Neural cell (in vitro differentiated cells): Measurements from ENCODE around the gene NECAB3. TPM values are rescaled to one million over a fixed set of nuclear protein-coding genes. Genes with fewer than 3 reads are reported as not detected.

ENCODE experiments used
- H2AFZ ChIP-seq: fragments of 200-600, 300-800 bp; sonication (generic), shearing (Covaris generic); 2 replicates; pipeline ENCODE4 v1.6.0; 2014; ENCODE audit warnings: low read depth, mild to moderate bottlenecking, antibody characterized with exemption, low read length, moderate library complexity
- H3F3A ChIP-seq: fragments of 200-600 bp; shearing (Covaris generic); 2 replicates; pipeline ENCODE4 v1.6.1; 2016; ENCODE audit warnings: mild to moderate bottlenecking, moderate library complexity, mixed read lengths, antibody characterized with exemption, low read length; ENCODE audit not compliant: insufficient read depth, poor library complexity, severe bottlenecking
- H3K27ac ChIP-seq: fragments of 200-600, 300-800 bp; sonication (generic), shearing (Covaris generic); 2 replicates; pipeline ENCODE4 v1.5.1; 2014; ENCODE audit warnings: mild to moderate bottlenecking, low read length, moderate library complexity
- H3K27me3 ChIP-seq: fragments of 300-800, 200-600 bp; sonication (generic), shearing (Covaris generic); 2 replicates; pipeline ENCODE4 v1.6.0; 2014; ENCODE audit warnings: mild to moderate bottlenecking, low read depth, low read length, moderate library complexity; ENCODE audit not compliant: insufficient read depth
- H3K36me3 ChIP-seq: fragments of 300-800, 200-600 bp; sonication (generic), shearing (Covaris generic); 2 replicates; pipeline ENCODE4 v1.5.1; 2014; ENCODE audit warnings: mild to moderate bottlenecking, antibody characterized with exemption, low read length, moderate library complexity; ENCODE audit not compliant: insufficient read depth
- H3K4me2 ChIP-seq: fragments of 300-800, 200-600 bp; sonication (generic), shearing (Covaris generic); 2 replicates; pipeline ENCODE4 v1.6.0; 2014; ENCODE audit warnings: mild to moderate bottlenecking, low read length
- H3K4me3 ChIP-seq: fragments of 300-800, 200-600 bp; sonication (generic), shearing (Covaris generic); 2 replicates; pipeline ENCODE4 v1.5.1; 2014; ENCODE audit warnings: mild to moderate bottlenecking, low read length, moderate library complexity
- H3K79me2 ChIP-seq: fragments of 200-600 bp; shearing (Covaris generic); replicated peaks from 2 replicates; pipeline ENCODE4 v1.6.0; 2014; ENCODE audit warnings: mild to moderate bottlenecking, low read length, moderate library complexity; ENCODE audit not compliant: insufficient read depth
- H3K9ac ChIP-seq: fragments of 300-800, 200-600 bp; sonication (generic), shearing (Covaris generic); 2 replicates; pipeline ENCODE4 v1.6.1; 2016; ENCODE audit warnings: mild to moderate bottlenecking, low read length, mixed read lengths
- H3K9me2 ChIP-seq: fragments of 200-600 bp; shearing (Covaris generic); 2 replicates; pipeline ENCODE4 v1.6.1; 2016; ENCODE audit warnings: mild to moderate bottlenecking, low read length, mixed read lengths; ENCODE audit not compliant: insufficient read depth
- H3K9me3 ChIP-seq: fragments of 200-600, 300-800 bp; sonication (generic), shearing (Covaris generic); 2 replicates; pipeline ENCODE4 v1.6.1; 2016; ENCODE audit warnings: mild to moderate bottlenecking, mixed run types, low read length, moderate library complexity, mixed read lengths
- H4K20me1 ChIP-seq: fragments of 200-600 bp; shearing (Covaris generic); 2 replicates; pipeline ENCODE4 v1.6.1; 2016; ENCODE audit warnings: mild to moderate bottlenecking, mixed run types; ENCODE audit not compliant: insufficient read depth
- EP300 ChIP-seq: fragments of 450-650 bp; conservative IDR thresholded peaks from 2 replicates; pipeline ENCODE4 v1.6.1; 2014; ENCODE audit warnings: antibody characterized with exemption, mild to moderate bottlenecking, moderate library complexity; ENCODE audit not compliant: poor library complexity, severe bottlenecking
- EZH2 ChIP-seq: fragments of 200-600, 300-800 bp; shearing (Covaris generic), sonication (generic); IDR thresholded peaks from 2 replicates; pipeline ENCODE4 v1.6.1; 2014; ENCODE audit warnings: antibody characterized with exemption, low read length, borderline replicate concordance, mild to moderate bottlenecking; ENCODE audit not compliant: insufficient read depth, poor library complexity, severe bottlenecking
- MXI1 ChIP-seq: fragments of 450-650 bp; conservative IDR thresholded peaks from 2 replicates; pipeline ENCODE4 v1.6.1; 2014; ENCODE audit warnings: antibody characterized with exemption, mild to moderate bottlenecking; ENCODE audit not compliant: poor library complexity, severe bottlenecking
- POLR2AphosphoS5 ChIP-seq: IDR thresholded peaks from 2 replicates; pipeline ENCODE4 v1.6.1; 2012
- RAD21 ChIP-seq: fragments of 450-650 bp; conservative IDR thresholded peaks from 2 replicates; pipeline ENCODE4 v1.6.1; 2014; ENCODE audit warnings: antibody characterized with exemption, mild to moderate bottlenecking, moderate library complexity
- SMC3 ChIP-seq: fragments of 450-650 bp; conservative IDR thresholded peaks from 2 replicates; pipeline ENCODE4 v1.6.1; 2014; ENCODE audit warnings: antibody characterized with exemption, mild to moderate bottlenecking, moderate library complexity; ENCODE audit not compliant: poor library complexity
- TAF1 ChIP-seq: IDR thresholded peaks from 2 replicates; pipeline ENCODE4 v1.6.1; 2012; ENCODE audit warnings: low read depth
- polyA plus RNA-seq: library from polyadenylated mRNA; depleted of rRNA; stranded (reverse); fragments of >200 nt; gene quantifications from 2 replicates; pipeline ENCODE4 v1.2.3, GENCODE V29; 2014
- TF ChIP-seq, protein P1 (sequence below): fragments of 450-650 bp; IDR thresholded peaks from 2 replicates; pipeline ENCODE4 v1.5.1; 2014; ENCODE audit warnings: antibody characterized with exemption, mild to moderate bottlenecking, moderate library complexity; ENCODE audit not compliant: poor library complexity, severe bottlenecking
- TF ChIP-seq, protein P2 (sequence below): IDR thresholded peaks from 2 replicates; pipeline ENCODE4 v1.6.1; 2012; ENCODE audit warnings: borderline replicate concordance

NECAB3 gene
- polyA plus RNA-seq, 1 donor from 2014 or later, result 21.4 TPM

DNA sequence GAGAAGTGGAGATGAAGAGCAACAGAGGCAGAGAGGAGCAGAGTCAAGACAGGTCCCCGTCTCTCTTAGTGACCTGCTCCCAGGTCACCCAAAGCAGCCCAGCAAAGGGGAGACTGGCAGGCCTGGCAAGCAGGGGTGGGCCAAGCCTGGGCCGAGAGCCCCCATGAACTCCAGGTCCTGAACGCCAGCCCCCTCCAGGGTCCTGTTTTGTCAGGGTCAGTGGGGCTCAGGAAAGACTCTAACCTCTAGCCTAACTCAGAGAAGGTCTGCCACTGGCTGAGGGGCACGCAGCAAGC, 1.2 kb downstream of the NECAB3 start:
- Histone ChIP-seq H2AFZ (no peak overlapping the region), H3K9me3 (no peaks in the 10 kb centered on the region), H4K20me1 (no peaks in the 10 kb centered on the region), H3F3A (peaks cover 4% of the 10 kb centered on the region), H3K36me3 (no peaks in the 10 kb centered on the region), H3K27ac (no peak overlapping the region), H3K4me3 (peak overlapping the region; percentile 66), H3K9ac (no peak overlapping the region), H3K79me2 (no peaks in the 10 kb centered on the region), H3K27me3 (no peaks in the 10 kb centered on the region), H3K4me2 (no peak overlapping the region), H3K9me2 (no peaks in the 10 kb centered on the region)
- TF ChIP-seq EP300, result no peak
- TF ChIP-seq, protein P1, sequence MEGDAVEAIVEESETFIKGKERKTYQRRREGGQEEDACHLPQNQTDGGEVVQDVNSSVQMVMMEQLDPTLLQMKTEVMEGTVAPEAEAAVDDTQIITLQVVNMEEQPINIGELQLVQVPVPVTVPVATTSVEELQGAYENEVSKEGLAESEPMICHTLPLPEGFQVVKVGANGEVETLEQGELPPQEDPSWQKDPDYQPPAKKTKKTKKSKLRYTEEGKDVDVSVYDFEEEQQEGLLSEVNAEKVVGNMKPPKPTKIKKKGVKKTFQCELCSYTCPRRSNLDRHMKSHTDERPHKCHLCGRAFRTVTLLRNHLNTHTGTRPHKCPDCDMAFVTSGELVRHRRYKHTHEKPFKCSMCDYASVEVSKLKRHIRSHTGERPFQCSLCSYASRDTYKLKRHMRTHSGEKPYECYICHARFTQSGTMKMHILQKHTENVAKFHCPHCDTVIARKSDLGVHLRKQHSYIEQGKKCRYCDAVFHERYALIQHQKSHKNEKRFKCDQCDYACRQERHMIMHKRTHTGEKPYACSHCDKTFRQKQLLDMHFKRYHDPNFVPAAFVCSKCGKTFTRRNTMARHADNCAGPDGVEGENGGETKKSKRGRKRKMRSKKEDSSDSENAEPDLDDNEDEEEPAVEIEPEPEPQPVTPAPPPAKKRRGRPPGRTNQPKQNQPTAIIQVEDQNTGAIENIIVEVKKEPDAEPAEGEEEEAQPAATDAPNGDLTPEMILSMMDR, result no peak
- no peak for TF ChIP-seq RAD21
- TF ChIP-seq, protein P2, sequence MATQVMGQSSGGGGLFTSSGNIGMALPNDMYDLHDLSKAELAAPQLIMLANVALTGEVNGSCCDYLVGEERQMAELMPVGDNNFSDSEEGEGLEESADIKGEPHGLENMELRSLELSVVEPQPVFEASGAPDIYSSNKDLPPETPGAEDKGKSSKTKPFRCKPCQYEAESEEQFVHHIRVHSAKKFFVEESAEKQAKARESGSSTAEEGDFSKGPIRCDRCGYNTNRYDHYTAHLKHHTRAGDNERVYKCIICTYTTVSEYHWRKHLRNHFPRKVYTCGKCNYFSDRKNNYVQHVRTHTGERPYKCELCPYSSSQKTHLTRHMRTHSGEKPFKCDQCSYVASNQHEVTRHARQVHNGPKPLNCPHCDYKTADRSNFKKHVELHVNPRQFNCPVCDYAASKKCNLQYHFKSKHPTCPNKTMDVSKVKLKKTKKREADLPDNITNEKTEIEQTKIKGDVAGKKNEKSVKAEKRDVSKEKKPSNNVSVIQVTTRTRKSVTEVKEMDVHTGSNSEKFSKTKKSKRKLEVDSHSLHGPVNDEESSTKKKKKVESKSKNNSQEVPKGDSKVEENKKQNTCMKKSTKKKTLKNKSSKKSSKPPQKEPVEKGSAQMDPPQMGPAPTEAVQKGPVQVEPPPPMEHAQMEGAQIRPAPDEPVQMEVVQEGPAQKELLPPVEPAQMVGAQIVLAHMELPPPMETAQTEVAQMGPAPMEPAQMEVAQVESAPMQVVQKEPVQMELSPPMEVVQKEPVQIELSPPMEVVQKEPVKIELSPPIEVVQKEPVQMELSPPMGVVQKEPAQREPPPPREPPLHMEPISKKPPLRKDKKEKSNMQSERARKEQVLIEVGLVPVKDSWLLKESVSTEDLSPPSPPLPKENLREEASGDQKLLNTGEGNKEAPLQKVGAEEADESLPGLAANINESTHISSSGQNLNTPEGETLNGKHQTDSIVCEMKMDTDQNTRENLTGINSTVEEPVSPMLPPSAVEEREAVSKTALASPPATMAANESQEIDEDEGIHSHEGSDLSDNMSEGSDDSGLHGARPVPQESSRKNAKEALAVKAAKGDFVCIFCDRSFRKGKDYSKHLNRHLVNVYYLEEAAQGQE, result no peak
- TF ChIP-seq SMC3, result no peak
- TF ChIP-seq EZH2, result no peak
- TF ChIP-seq POLR2AphosphoS5, result no peak

DNA sequence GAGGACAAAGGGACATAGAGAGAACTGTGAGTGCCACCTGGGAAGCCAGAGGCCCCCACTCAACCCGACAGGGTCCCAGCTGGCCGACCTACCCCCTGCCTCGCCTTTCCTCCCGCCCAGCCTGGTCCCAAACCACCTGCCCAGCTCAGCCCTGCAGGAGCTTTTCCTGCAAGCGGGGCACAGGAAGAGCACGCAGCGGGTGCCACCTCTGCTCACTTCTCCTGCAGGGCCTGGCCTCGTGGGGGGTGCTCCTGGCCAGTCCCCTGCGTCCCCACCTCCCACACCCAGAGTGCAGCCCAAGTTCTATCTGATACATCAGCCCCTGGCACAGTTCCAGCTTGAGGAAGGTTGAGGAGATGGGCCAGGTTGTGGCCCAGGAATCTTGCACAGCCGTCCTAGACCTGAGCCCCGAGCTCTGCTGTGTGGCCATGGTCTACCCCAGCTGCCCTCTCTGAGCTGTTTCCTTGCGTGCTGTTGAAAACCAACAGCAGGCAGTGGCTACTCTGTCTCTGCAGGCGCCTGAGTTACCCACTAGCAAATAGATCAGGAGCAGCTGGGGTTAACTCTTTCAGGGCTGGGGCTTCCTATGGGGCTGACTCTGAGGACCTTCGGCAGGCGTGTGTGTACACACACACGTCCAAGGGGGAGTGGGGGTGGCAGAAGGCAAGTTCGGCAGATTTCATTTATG, 1.7 kb downstream of the NECAB3 start:
- no peaks in the 10 kb centered on the region for H3K9me3 ChIP-seq
- no peak overlapping the region for H3K4me2 ChIP-seq
- TF ChIP-seq SMC3 (no peak), TAF1 (no peak), MXI1 (no peak), POLR2AphosphoS5 (no peak), EP300 (no peak), RAD21 (no peak)
- TF ChIP-seq, protein P1, result no peak
- no peaks in the 10 kb centered on the region for H3K79me2 ChIP-seq
- no peak overlapping the region for H3K27ac ChIP-seq
- no peak overlapping the region for H3K4me3 ChIP-seq
- no peaks in the 10 kb centered on the region for H3K27me3 ChIP-seq
- H3K9me2 ChIP-seq, result no peaks in the 10 kb centered on the region
- H4K20me1 ChIP-seq, result no peaks in the 10 kb centered on the region
- no peak overlapping the region for H2AFZ ChIP-seq
- no peaks in the 10 kb centered on the region for H3K36me3 ChIP-seq
- no peak overlapping the region for H3K9ac ChIP-seq
- peaks cover 4% of the 10 kb centered on the region for H3F3A ChIP-seq
